BJ (cell line): Measurements from ENCODE around the gene HOXA1. TPM values are rescaled to one million over a fixed set of nuclear protein-coding genes. Genes with fewer than 3 reads are reported as not detected.
"Not testable (repeated sequence)": the region's sequence is repeated elsewhere in the genome, so short reads cannot be mapped to it uniquely, and the experiment has no call there.

Source experiments
- CTCF ChIA-PET: fragments of 350-600 bp; formaldehyde crosslinking; extraction: SDS; loops from one replicate; lab custom pipeline; 2021; ENCODE audit warnings: antibody characterized with exemption, inconsistent platforms; lab: Yijun Ruan, JAX
- POLR2A ChIA-PET: fragments of 300-600 bp; sonication (Branson Sonifier 250); formaldehyde crosslinking; extraction: SDS; loops from one replicate; lab custom pipeline; 2021; ENCODE audit warnings: antibody characterized with exemption; lab: Charles Lee
- DNase-seq: peaks from one replicate; pipeline ENCODE4 v3.0.0-alpha.2; 2011; ENCODE audit warnings: low read depth
- H3K27me3 ChIP-seq: 2 replicates; pipeline ENCODE4 v1.6.0; 2011; ENCODE audit warnings: low read length; ENCODE audit not compliant: control insufficient read depth, insufficient read depth
- H3K36me3 ChIP-seq: 2 replicates; pipeline ENCODE4 v1.5.1; 2011; ENCODE audit warnings: low read length; ENCODE audit not compliant: control insufficient read depth, insufficient read depth
- H3K4me3 ChIP-seq: 2 replicates; pipeline ENCODE4 v1.5.1; 2011; ENCODE audit warnings: low read depth, mild to moderate bottlenecking, control low read depth, low read length
- CTCF ChIP-seq: IDR thresholded peaks from 2 replicates; pipeline ENCODE4 v1.5.1; 2011; ENCODE audit warnings: low read depth, mild to moderate bottlenecking, control low read depth, inconsistent platforms, low read length, moderate library complexity; ENCODE audit not compliant: insufficient read depth
- polyA plus RNA-seq: library from polyadenylated mRNA; depleted of rRNA; stranded (reverse); fragments of >200 nt; gene quantifications from 2 replicates; pipeline ENCODE4 v1.2.3, GENCODE V29; 2011; rRNA removed
- small RNA-seq: library from RNA; depleted of rRNA; stranded (forward); fragments of <200 nt; gene quantifications from one replicate; pipeline ENCODE3, GENCODE V24; 2012; ENCODE audit warnings: low replicate concordance, low read depth; ENCODE audit not compliant: insufficient read length

The HOXA1 gene
- polyA plus RNA-seq, 1 experiment: 0.91 TPM

DNA sequence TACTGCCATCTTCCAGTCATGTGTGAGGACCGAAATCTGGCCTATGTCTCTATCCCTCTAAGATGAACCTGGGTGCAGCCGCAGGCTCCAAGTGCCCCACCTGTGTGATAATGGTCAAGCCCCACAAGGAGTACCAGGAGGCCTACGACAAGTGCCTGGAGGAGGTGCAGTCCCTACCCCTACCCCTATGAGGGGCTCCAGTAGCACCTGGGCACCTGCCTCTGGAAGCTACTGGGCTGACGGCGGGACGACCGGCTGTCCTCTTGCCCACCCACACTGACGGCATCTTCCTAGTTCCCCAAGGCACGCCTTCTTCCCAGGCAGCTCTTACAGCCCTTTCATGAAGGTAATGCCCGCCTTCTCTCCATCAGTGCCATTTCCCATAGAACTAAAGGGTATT, 47.4 kb downstream of the HOXA1 start:
- no peaks in the 10 kb centered on the region for H3K27me3 ChIP-seq
- ChIA-PET POLR2A (no interaction called here), CTCF (interaction anchor here (0.9 kb wide), 1 partner anchor 14 kb away, joined by 3 read pairs; no protein-coding TSS in a partner anchor)
- no peaks in the 10 kb centered on the region for H3K36me3 ChIP-seq
- H3K4me3 ChIP-seq: no peak overlapping the region
- TF ChIP-seq CTCF: no peak
- no peak for DNase-seq

DNA sequence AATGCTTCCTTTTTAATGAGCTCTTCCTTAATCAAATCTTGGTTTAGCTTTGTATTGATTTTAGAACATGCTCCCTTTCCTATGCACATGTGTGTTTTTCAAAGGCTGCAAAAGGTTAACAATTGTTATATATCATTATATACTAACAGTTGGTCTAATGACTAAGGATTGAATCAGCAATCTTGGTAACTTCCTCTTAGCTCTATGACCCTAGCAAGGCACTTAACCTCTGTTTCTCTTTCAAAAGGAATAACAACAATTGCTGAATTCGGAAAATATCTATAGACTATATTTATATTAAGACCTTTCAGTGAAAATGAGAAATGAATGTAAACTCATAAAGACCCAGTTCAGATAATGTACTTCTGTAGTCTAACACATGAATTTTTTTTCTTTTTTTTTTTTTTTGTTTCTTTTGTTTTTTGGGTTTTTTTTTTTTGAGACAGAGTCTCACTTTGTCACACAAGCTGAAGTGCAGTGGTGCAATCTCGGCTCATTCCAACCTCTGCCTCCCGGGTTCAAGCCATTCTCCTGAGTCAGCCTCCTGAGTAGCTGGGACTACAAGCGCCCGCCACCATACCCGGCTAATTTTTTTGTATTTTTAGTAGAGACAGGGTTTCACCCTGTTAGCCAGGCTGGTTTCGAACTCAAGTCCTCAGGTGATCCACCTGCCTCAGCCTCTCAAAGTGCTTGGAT, 48.8 kb downstream of the HOXA1 start:
- CTCF ChIA-PET: interaction anchor here (1.0 kb wide), 1 partner anchor 9 kb away, joined by 4 read pairs; no protein-coding TSS in a partner anchor
- Histone ChIP-seq H3K27me3 (no peaks in the 10 kb centered on the region), H3K4me3 (no peak overlapping the region), H3K36me3 (no peaks in the 10 kb centered on the region)
- TF ChIP-seq CTCF: no peak
- POLR2A ChIA-PET: interaction anchor here (0.6 kb wide), 1 partner anchor 18 kb away, joined by 6 read pairs; no protein-coding TSS in a partner anchor
- DNase-seq: no peak

DNA sequence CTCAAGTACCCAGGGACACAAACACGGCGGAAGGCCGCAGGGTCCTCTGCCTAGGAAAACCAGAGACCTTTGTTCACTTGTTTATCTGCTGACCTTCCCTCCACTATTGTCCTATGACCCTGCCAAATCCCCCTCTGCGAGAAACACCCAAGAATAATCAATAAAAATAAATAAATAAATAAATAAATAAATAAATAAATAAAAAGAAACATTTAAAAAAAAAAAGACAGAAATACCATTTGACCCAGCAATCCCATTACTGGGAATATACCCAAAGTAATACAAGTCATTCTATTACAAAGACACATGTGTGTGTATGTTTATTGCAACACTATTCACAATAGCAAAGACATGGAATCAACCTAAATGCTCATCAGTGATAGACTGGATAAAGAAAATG, 49.8 kb downstream of the HOXA1 start:
- ChIA-PET POLR2A (interaction anchor here (0.6 kb wide), 1 partner anchor 168 kb away, joined by 13 read pairs; no protein-coding TSS in a partner anchor), CTCF (interaction anchor here (1.0 kb wide), 1 partner anchor 10 kb away, joined by 4 read pairs; no protein-coding TSS in a partner anchor)
- DNase-seq, H3K27me3 ChIP-seq, H3K4me3 ChIP-seq, H3K36me3 ChIP-seq: not testable (repeated sequence)

- POLR2A ChIA-PET, H3K4me3 ChIP-seq, H3K27me3 ChIP-seq, CTCF ChIA-PET, H3K36me3 ChIP-seq, DNase-seq: not testable (repeated sequence)
Observed at GRCh38 chr7:27045066-27045465, 50.7 kb downstream of the HOXA1 start.

Small RNA genes lying within 50 kb of the gene (small RNA-seq; reads per million reads assigned to genes)
- gene RF01977: not detected

Other genes starting within 250 kb of the HOXA1 start
- gene SKAP2, start 231.4 kb downstream of the HOXA1 start, polyA plus RNA-seq: 2.7 and 5.2 TPM in 2 replicates
- 0.09 and 0.13 TPM in 2 replicates for gene HOXA2, start 6.7 kb upstream of the HOXA1 start, polyA plus RNA-seq
- gene HOXA4, start 34.8 kb upstream of the HOXA1 start, polyA plus RNA-seq: 1.2 and 1.3 TPM in 2 replicates
- 1.2 and 1.7 TPM in 2 replicates for gene HOXA5, start 47.7 kb upstream of the HOXA1 start, polyA plus RNA-seq
- 0.45 and 0.77 TPM in 2 replicates for gene HOXA6, start 51.8 kb upstream of the HOXA1 start, polyA plus RNA-seq
- 0.09 and 0.15 TPM in 2 replicates for gene HOXA3, start 56.6 kb upstream of the HOXA1 start, polyA plus RNA-seq
- gene HOXA7, start 60.7 kb upstream of the HOXA1 start, polyA plus RNA-seq: 3.8 and 4.4 TPM in 2 replicates
- gene HOXA9, start 69.5 kb upstream of the HOXA1 start, polyA plus RNA-seq: 12.6 and 15.0 TPM in 2 replicates
- 54.7 and 59.6 TPM in 2 replicates for gene HOXA10, start 78.3 kb upstream of the HOXA1 start, polyA plus RNA-seq
- gene HOXA11, start 89.2 kb upstream of the HOXA1 start, polyA plus RNA-seq: 27.7 and 34.0 TPM in 2 replicates
- 4.6 and 9.2 TPM in 2 replicates for gene HOXA13, start 104.1 kb upstream of the HOXA1 start, polyA plus RNA-seq
- not detected in 2 replicates for gene EVX1, start 146.8 kb upstream of the HOXA1 start, polyA plus RNA-seq